Activated naive CD4-positive, alpha-beta T cell treated with anti-CD3 and anti-CD28 coated beads, Interleukin-2, amount 10 ng/mL, durations not matched to agents 7 days and 5 days (primary cell): Measurements from ENCODE around the gene CACNB2.
"Not testable (repeated sequence)": the region's sequence is repeated elsewhere in the genome, so short reads cannot be mapped to it uniquely, and the experiment has no call there.

Experiments
- CTCF ChIA-PET: fragments of 350-600 bp; sonication (Branson Sonifier 250); formaldehyde crosslinking; loops from one replicate; lab custom pipeline; 2021; ENCODE audit warnings: antibody characterized with exemption; lab: Charles Lee
- DNase-seq: peaks from one replicate; pipeline ENCODE4 v3.0.0-alpha.2; 2020
- H3K27ac Mint-ChIP-seq: one replicate; pipeline ENCODE4 v1.8.0; 2021; ENCODE audit warnings: mild to moderate bottlenecking, moderate library complexity, mixed read lengths
- H3K27me3 Mint-ChIP-seq: one replicate; pipeline ENCODE4 v1.8.0; 2021; ENCODE audit warnings: mild to moderate bottlenecking, mixed read lengths
- H3K36me3 Mint-ChIP-seq: one replicate; pipeline ENCODE4 v1.8.0; 2021; ENCODE audit warnings: mixed read lengths
- H3K4me1 Mint-ChIP-seq: one replicate; pipeline ENCODE4 v1.8.0; 2021; ENCODE audit warnings: mixed read lengths
- H3K4me3 Mint-ChIP-seq: one replicate; pipeline ENCODE4 v1.8.0; 2021; ENCODE audit warnings: mild to moderate bottlenecking, moderate library complexity, mixed read lengths
- H3K9me3 Mint-ChIP-seq: one replicate; pipeline ENCODE4 v1.8.0; 2021; ENCODE audit warnings: mixed read lengths

CACNB2 gene

DNA sequence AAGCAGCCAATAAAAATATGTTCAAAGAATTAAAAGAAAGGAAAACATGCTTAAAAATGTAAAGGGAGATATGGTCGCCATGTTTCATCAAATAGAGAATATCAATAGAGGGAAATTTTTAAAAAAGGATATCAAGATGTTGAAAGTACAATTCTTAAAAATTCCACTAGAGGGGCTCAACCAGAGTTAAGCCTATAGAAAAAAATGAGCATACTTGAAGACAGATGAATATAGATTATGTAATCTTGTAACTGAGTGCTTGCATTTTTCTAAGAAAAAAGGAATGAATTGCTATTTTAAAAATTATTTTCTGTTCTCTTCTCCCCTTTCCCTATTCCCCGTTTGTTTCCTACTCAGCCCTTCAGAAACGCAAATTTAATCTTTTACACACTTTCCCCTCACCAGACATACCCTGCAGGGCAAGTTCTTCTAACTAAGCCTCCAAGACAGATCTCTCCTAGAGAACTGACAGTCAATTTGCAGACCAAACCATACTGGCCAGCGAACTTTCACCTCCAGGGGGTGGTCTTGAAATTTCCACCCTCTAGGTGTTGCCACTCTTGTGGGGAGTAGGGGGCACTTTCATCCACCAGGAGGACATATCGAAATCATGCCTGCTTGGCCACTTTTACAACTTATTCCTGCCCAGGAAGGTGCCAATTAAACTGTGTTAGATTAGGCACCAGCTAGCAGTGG is 443.5 kb downstream of the CACNB2 start:
- CTCF ChIA-PET: no interaction called here
- Mint-ChIP-seq H3K4me1 (peaks cover 25% of the 10 kb centered on the region), H3K4me3 (no peak overlapping the region), H3K27ac (peak overlapping the region; percentile 72), H3K36me3 (peaks cover 82% of the 10 kb centered on the region), H3K9me3 (peaks cover 1% of the 10 kb centered on the region), H3K27me3 (no peaks in the 10 kb centered on the region)
- DNase-seq: no peak

DNA sequence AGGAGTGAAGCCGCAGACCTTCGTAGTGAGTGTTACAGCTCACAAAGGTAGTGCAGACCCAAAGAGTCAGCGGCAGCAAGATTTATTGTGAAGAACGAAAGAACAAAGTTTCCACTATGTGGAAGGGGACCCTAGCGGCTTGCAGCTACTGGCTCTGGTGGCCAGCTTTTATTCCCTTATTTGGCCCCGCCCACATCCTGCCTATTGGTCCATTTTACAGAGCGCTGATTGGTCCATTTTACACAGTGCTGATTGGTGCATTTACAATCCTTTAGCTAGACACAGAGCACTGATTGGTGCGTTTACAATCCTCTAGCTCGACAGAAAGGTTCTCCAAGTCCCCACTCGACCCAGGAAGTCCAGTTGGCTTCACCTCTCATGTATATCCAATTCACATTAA is 446.4 kb downstream of the CACNB2 start:
- peaks cover 75% of the 10 kb centered on the region for H3K36me3 Mint-ChIP-seq
- H3K9me3 Mint-ChIP-seq, H3K27ac Mint-ChIP-seq, DNase-seq, CTCF ChIA-PET, H3K4me3 Mint-ChIP-seq, H3K27me3 Mint-ChIP-seq: not testable (repeated sequence)
- peaks cover 25% of the 10 kb centered on the region for H3K4me1 Mint-ChIP-seq

DNA sequence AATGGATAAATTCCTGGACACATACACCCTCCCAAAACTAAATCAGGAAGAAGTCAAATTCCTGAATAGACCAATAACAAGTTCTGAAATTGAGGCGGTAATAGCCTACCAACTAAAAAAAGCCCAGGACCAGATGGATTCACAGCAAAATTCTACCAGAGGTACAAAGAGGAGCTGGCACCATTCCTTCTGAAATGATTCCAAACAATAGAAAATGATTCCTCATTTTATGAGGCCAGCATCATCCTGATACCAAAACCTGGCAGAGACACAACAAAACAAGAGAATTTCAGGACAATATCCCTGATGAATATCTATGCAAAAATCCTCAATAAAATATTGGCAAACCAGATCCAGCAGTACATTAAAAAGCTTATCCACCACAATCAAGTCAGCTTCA is 450.9 kb downstream of the CACNB2 start:
- CTCF ChIA-PET, H3K4me1 Mint-ChIP-seq, H3K27me3 Mint-ChIP-seq, DNase-seq, H3K27ac Mint-ChIP-seq, H3K4me3 Mint-ChIP-seq, H3K9me3 Mint-ChIP-seq: not testable (repeated sequence)
- H3K36me3 Mint-ChIP-seq: peaks cover 59% of the 10 kb centered on the region
